Stimulated activated CD8-positive, alpha-beta memory T cell treated with anti-CD3 and anti-CD28 coated beads, Interleukin-15, amount 100 ng/mL, for 48 hours (primary cell): ENCODE measurements around the gene LTB4R.

Experiments
- DNase-seq, 2 donors: peaks; one replicate each; pipeline ENCODE4 v3.0.0-alpha.2; 2020; ENCODE audit warnings: low read depth in 2 of 2

Gene LTB4R

DNA sequence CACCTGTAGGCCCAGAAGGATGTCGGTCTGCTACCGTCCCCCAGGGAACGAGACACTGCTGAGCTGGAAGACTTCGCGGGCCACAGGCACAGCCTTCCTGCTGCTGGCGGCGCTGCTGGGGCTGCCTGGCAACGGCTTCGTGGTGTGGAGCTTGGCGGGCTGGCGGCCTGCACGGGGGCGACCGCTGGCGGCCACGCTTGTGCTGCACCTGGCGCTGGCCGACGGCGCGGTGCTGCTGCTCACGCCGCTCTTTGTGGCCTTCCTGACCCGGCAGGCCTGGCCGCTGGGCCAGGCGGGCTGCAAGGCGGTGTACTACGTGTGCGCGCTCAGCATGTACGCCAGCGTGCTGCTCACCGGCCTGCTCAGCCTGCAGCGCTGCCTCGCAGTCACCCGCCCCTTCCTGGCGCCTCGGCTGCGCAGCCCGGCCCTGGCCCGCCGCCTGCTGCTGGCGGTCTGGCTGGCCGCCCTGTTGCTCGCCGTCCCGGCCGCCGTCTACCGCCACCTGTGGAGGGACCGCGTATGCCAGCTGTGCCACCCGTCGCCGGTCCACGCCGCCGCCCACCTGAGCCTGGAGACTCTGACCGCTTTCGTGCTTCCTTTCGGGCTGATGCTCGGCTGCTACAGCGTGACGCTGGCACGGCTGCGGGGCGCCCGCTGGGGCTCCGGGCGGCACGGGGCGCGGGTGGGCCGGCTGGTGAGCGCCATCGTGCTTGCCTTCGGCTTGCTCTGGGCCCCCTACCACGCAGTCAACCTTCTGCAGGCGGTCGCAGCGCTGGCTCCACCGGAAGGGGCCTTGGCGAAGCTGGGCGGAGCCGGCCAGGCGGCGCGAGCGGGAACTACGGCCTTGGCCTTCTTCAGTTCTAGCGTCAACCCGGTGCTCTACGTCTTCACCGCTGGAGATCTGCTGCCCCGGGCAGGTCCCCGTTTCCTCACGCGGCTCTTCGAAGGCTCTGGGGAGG is at the start of gene LTB4R:
LTB4R (plus strand) TSS at position 857 of the 959 bp plus-strand sequence. CDS start 4,150 bp downstream, outside the sequence.
- DNase-seq: no peak

- no peak for DNase-seq
Observed at GRCh38 chr14:24261969-24262327, 49.4 kb upstream of the LTB4R start.

GRCh38 chr14:24262821-24263733 is 48.2 kb upstream of the LTB4R start, which contains the start of gene TGM1:
Gene TGM1 (minus strand): TSS chr14:24263177. CDS start chr14:24262352, 825 bp downstream.
- no peak for DNase-seq

GRCh38 chr14:24263848-24264247 is 47.5 kb upstream of the LTB4R start:
- DNase-seq: no peak

- no peak for DNase-seq
Observed at GRCh38 chr14:24264298-24264697, 47.0 kb upstream of the LTB4R start.

DNA sequence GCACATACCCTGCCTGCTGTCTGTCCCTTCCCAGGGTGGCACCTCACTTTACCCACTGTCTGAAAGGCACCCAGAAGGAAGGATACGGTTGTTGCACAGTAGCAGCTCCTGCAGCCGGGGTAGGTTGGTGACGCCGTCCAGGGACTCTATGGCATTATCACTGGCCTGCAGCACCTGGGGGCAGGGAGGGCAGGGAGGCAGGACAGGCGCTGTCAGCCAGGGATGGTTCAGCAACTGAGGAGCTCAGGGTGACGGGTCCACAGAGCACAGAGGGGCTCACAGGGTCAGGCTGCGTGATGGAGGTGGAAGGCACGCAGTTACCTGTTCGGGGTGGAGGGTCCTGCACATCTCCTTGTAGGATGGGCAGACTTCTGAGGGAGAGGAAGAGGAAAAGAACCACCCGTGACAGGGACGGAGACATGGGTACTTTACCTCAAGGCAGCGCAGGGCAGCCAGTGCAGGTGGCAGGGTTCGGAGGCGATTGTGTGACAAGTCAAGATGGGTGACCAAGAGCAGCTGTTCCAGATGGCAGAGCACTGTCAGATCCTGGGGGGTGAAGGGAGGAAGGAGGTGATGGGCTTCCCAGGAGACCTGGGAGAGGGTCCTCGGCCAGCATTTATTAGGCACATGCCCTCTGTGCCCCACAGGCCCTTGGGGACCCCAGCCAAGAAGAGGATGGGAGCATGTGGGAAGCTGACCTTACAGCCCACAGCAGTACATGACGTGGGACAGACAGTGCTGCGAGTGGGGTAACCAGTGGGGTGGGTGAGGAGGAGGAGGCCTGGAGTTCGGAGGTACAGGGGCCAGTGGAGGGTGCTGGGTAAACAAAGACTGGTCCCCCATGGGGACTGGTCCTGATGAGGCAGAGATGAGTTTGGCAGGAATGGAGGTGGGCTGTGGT is 44.7 kb upstream of the LTB4R start:
- no peak for DNase-seq

DNA sequence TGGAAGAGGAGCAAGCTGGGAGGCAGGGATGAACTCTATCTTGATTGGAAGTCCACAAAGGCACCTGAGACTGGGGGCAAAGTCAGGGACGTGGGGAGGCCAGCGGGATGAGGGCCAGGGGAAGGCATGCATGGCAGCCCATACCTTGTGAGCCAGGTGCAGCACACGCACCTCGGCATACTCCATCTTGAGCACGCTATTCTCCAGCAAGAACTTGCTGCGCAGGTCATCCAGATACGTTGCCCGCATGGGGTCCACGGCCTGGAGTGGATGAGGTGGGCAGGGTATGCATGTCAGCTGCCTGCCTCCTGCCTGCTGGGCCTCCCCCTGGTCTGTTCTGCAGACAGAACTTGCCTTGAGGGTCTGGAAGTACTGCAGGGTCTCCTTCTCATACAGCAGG is 43.8 kb upstream of the LTB4R start:
- DNase-seq: no peak

- DNase-seq: no peak
Observed at GRCh38 chr14:24268225-24268624, 43.1 kb upstream of the LTB4R start.

GRCh38 chr14:24269368-24269767 is 41.9 kb upstream of the LTB4R start:
- no peak for DNase-seq

GRCh38 chr14:24269910-24270536 is 41.3 kb upstream of the LTB4R start:
- DNase-seq: no peak

- DNase-seq: no peak
Observed at GRCh38 chr14:24270537-24271133, 40.7 kb upstream of the LTB4R start.

DNA sequence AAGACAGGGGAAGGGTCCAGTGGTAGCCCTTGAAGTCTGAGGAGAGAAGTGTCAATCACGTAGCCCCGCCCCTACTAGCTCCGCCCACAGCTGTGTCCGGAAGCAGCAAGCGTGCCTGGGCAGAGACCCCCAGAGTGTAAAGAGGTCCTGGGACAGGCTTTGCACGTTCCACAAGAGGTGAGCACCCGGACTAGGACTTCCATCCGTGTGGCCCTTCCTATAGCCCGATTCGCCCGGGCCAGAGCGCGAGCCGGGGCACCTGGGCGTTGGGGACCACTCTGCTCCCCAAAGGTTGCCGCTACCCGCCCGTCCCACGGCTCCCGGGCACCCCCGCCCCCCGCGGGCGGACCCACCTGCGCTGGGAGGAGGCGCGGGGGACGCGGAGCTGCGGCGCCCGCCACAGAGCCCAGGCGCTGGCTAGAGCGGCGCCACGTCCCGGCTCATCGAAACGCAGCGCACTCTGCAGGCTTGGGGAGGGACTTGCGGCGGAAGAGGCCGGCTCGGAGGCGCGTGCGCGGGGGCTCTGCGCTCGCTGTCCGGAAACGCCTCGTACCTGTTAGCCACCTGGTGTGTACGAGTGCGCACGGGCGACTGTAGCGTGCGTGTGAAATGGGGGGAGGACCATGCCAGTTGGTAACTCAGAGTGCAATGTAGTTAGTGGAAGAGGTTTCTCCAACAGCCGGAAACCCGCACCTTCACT is 40.0 kb upstream of the LTB4R start, which contains the start of gene RABGGTA:
RABGGTA (minus strand) TSS at position 464 of the 700 bp plus-strand sequence. CDS start 482 bp downstream, outside the sequence.
- peak; percentile 77 to 85 for DNase-seq

DNA sequence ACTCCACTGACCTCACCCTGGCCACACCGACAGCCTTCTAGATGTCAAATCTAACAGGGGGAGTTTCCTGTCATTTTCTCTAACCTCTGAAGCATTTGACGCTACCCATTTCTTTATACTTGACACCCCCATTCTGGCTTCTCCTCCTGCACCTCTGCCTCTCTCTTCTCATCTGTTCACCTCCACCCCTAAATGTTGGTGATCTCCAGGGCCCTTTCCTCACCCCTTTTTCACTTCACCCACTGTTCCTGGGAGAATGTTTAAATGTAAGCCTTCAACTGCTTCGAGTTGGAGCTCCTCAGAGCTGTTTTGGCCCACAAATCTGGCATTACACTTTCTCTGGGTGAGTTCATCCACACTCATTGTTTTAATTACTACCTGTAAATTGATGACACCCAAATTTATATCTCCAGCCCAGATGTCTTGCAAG is 39.5 kb upstream of the LTB4R start:
- DNase-seq: no peak

DNA sequence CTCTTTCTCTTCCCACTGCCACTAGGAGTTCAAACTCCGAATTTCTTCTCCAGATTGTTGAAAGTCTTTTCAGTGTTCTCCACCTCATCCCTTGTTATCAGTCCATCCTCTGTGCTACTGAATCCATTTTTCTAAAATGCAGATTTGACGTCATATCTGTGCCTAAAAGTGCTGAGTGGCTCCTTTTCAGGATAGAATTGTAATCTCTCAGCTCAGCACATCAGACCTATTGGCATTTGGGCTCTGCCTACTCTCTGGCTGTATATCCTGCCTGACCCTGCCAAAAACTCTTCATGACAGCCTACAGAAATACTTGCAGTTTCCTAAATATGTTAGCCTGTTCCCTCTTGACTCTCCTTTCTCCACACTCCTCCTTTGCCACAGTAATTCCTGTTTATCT is 38.8 kb upstream of the LTB4R start:
- DNase-seq: no peak

DNA sequence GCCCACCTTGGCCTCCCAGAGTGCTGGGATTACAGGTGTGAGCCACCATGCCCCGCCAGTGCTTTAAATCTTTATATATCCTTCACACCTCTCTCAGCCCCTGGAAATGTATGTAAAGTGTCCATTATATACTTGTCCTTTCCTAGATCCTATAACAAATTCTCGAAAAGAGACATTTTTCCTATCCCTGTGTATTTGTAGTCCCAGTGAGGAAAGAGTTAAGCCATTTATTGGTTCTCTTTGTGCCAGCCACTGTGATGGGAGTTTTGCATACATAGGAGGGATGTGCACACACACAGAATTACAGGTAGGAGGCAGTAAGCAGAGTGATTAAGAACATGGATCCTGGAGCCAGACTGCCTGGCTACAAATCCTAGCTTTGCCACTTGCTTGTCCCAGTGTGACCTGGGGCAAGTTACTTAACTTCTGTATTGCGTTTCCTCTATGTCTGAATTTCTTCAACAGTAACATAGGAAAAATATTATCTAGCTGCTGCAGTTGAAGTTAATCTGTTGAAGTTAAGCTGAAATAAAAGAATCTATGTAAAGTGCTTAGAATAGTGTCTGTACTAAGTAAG is 37.8 kb upstream of the LTB4R start:
- DNase-seq: no peak

GRCh38 chr14:24274101-24274543 is 37.2 kb upstream of the LTB4R start:
- DNase-seq: peak; percentile 27 to 42

DNA sequence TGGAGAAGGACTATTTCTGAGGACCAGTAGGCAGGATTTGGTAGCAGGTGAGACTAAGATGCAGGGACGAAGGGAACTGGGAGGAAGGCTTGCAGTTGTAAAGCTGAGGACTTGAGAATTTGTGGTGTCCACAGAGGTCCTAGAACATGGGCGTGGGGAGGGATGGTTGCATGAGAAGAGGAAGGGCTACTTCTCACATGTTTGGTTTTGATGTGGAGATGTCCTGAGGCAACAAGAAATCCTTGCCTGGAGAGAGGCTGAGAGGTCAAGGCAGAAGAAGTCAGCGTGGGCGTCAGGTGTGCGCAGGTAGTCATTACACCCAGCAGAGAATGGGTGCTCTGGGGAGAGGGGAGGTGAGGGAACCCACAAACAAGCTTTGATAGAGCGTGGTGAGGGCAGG is 34.2 kb upstream of the LTB4R start:
- DNase-seq: no peak

GRCh38 chr14:24277606-24278321 is 33.5 kb upstream of the LTB4R start:
- no peak for DNase-seq

DNA sequence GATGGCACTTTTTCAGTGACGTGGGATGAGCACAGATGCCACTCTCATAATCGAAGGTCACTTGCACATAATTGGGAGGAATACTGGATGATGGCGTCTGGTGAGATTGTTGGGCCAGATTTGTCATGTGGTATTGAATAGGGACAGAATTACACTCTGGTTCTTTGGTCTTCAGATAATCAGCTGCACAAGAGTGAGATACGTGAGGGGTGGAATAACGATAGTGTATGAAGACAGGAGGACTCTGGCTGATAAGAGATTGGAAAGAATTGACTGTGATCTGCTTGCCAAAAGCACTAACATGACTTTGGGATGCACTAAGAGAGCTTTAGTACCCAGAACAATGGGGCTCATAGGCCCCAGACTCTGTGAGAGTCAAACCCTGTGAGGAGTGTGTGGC is 32.9 kb upstream of the LTB4R start:
- DNase-seq: no peak
